CD4-positive, alpha-beta T cell treated with Interferon gamma for 1 hour (primary cell): ENCODE measurements around the gene ERICH2.

Source experiments
- DNase-seq: peaks from one replicate; pipeline ENCODE4 v3.0.0-alpha.2; 2020

The ERICH2 gene

GRCh38 chr2:170846314-170846713, 76.1 kb downstream of the ERICH2 start:
- DNase-seq: no peak

- DNase-seq: no peak
Observed at GRCh38 chr2:170847716-170848115, 77.5 kb downstream of the ERICH2 start.
